Measurements from ENCODE around the gene LRRC4. TPM values are rescaled to one million over a fixed set of nuclear protein-coding genes. Genes with fewer than 3 reads are reported as not detected.

The LRRC4 gene
- total and polyA plus RNA-seq, 4 donors = 4.7 to 14.6 (median 6.9) TPM

GRCh38 chr7:127988751-127989150 lies 42.5 kb downstream of the LRRC4 start:
- Histone ChIP-seq H3K36me3 (ENCODE audit: control insufficient read depth in 4 of 4, insufficient read depth in 4 of 4, low read length in 4 of 4) (peaks cover 0 to 10% (median 1%) of the 10 kb centered on the region in 4 donors), H3K4me3 (no peak overlapping the region), H3K27ac (ENCODE audit: low read depth in 1 of 2, low read length in 1 of 2) (no peak overlapping the region), H3K9me3 (ENCODE audit: control insufficient read depth in 4 of 4, insufficient read depth in 3 of 4, low read length in 3 of 4) (no peaks in the 10 kb centered on the region), H3K4me1 (ENCODE audit: control insufficient read depth in 5 of 5, insufficient read depth in 5 of 5, low read length in 5 of 5) (peaks cover 7 to 37% (median 21%) of the 10 kb centered on the region in 5 donors), H3K9ac (ENCODE audit: insufficient read depth in 1 of 2, low read length in 2 of 2) (no peak overlapping the region), H3K27me3 (ENCODE audit: control insufficient read depth in 3 of 3, insufficient read depth in 3 of 3, low read length in 2 of 3) (no peaks in the 10 kb centered on the region)
- WGBS, 2 donors = 74 to 75% methylated on average over 1 of the region's 1 CpG
- peak in 1 of 3 donors; percentile 63 for DNase-seq
- no peak for ATAC-seq (ENCODE audit: insufficient read depth, low FRiP score)
- TF ChIP-seq, protein P1, sequence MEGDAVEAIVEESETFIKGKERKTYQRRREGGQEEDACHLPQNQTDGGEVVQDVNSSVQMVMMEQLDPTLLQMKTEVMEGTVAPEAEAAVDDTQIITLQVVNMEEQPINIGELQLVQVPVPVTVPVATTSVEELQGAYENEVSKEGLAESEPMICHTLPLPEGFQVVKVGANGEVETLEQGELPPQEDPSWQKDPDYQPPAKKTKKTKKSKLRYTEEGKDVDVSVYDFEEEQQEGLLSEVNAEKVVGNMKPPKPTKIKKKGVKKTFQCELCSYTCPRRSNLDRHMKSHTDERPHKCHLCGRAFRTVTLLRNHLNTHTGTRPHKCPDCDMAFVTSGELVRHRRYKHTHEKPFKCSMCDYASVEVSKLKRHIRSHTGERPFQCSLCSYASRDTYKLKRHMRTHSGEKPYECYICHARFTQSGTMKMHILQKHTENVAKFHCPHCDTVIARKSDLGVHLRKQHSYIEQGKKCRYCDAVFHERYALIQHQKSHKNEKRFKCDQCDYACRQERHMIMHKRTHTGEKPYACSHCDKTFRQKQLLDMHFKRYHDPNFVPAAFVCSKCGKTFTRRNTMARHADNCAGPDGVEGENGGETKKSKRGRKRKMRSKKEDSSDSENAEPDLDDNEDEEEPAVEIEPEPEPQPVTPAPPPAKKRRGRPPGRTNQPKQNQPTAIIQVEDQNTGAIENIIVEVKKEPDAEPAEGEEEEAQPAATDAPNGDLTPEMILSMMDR (IDR thresholded peaks at IDR 0.05; ENCODE audit: control extremely low read depth, extremely low read depth) = no peak

- ATAC-seq (ENCODE audit: insufficient read depth, low FRiP score) = no peak
Measured at GRCh38 chr7:127986581-127987521, 44.4 kb downstream of the LRRC4 start.

GRCh38 chr7:127983804-127984332 lies 47.4 kb downstream of the LRRC4 start:
- Histone ChIP-seq H3K27ac (ENCODE audit: low read depth in 1 of 2, low read length in 1 of 2) (peak overlapping the region in 1 of 2 donors; percentile 47), H3K4me1 (ENCODE audit: control insufficient read depth in 5 of 5, insufficient read depth in 5 of 5, low read length in 5 of 5) (peaks cover 4 to 23% (median 16%) of the 10 kb centered on the region in 5 donors), H3K9ac (ENCODE audit: insufficient read depth in 1 of 2, low read length in 2 of 2) (no peak overlapping the region), H3K9me3 (ENCODE audit: control insufficient read depth in 4 of 4, insufficient read depth in 3 of 4, low read length in 3 of 4) (peaks cover 0 to 4% (median under 1%) of the 10 kb centered on the region in 4 donors), H3K27me3 (ENCODE audit: control insufficient read depth in 3 of 3, insufficient read depth in 3 of 3, low read length in 2 of 3) (no peaks in the 10 kb centered on the region), H3K36me3 (ENCODE audit: control insufficient read depth in 4 of 4, insufficient read depth in 4 of 4, low read length in 4 of 4) (peaks cover 0 to 3% (median 0%) of the 10 kb centered on the region in 4 donors), H3K4me3 (no peak overlapping the region)
- DNase-seq (no peak), ATAC-seq (ENCODE audit: insufficient read depth, low FRiP score) (peak; percentile 66)
- 65 to 86% methylated on average over 5 of the region's 5 CpGs for WGBS, 2 donors
- TF ChIP-seq, protein P1 (IDR thresholded peaks at IDR 0.05; ENCODE audit: control extremely low read depth, extremely low read depth) = no peak

More at GRCh38 chr7:127986581-127987521, 44.4 kb downstream of the LRRC4 start:
- no peak overlapping the region for H3K27ac ChIP-seq (ENCODE audit: low read depth in 1 of 2, low read length in 1 of 2)
- peaks cover 0 to 7% (median 0%) of the 10 kb centered on the region in 4 donors for H3K36me3 ChIP-seq (ENCODE audit: control insufficient read depth in 4 of 4, insufficient read depth in 4 of 4, low read length in 4 of 4)
- no peaks in the 10 kb centered on the region for H3K27me3 ChIP-seq (ENCODE audit: control insufficient read depth in 3 of 3, insufficient read depth in 3 of 3, low read length in 2 of 3)
- H3K9ac ChIP-seq (ENCODE audit: insufficient read depth in 1 of 2, low read length in 2 of 2) = no peak overlapping the region
- no peaks in the 10 kb centered on the region for H3K9me3 ChIP-seq (ENCODE audit: control insufficient read depth in 4 of 4, insufficient read depth in 3 of 4, low read length in 3 of 4)
- 74 to 79% methylated on average over 4 of the region's 4 CpGs for WGBS, 2 donors
- H3K4me3 ChIP-seq = no peak overlapping the region
- TF ChIP-seq, protein P1 (IDR thresholded peaks at IDR 0.05; ENCODE audit: control extremely low read depth, extremely low read depth) = no peak
- H3K4me1 ChIP-seq (ENCODE audit: control insufficient read depth in 5 of 5, insufficient read depth in 5 of 5, low read length in 5 of 5) = peaks cover 6 to 36% (median 19%) of the 10 kb centered on the region in 5 donors
- DNase-seq = peak; percentile 44 to 79 (median 66)
